ENCODE results near the gene LRRC37A. TPM values are rescaled to one million over a fixed set of nuclear protein-coding genes. Genes with fewer than 3 reads are reported as not detected.
"Not testable (repeated sequence)": the region's sequence is repeated elsewhere in the genome, so short reads cannot be mapped to it uniquely, and the experiment has no call there.

Gene LRRC37A
- total and polyA plus RNA-seq, 9 of the 15 experiments (the other 6 are each of a cell fraction or from before 2014, with no cell fraction given): 0.14 to 3.1 (median 1.8) TPM

GRCh38 chr17:46348345-46348744 lies 53.4 kb downstream of the LRRC37A start:
- H3K4me3 ChIP-seq; H3K9me1 ChIP-seq (ENCODE audit: control insufficient read depth, insufficient read depth, low read length); intact Hi-C loops (cut with micrococcal nuclease); CTCF ChIA-PET (ENCODE audit: low intra/inter-chr PET ratio); POLR2A ChIA-PET; in situ Hi-C loops (cut with MboI); H3K4me2 ChIP-seq (ENCODE audit: insufficient read depth, low read length); H3K36me3 ChIP-seq (ENCODE audit: control insufficient read depth, insufficient read depth, low read length); H3K9me3 ChIP-seq (replicated peaks; ENCODE audit: control insufficient read depth, insufficient read depth, low read depth, low read length); H4K20me1 ChIP-seq (replicated peaks; ENCODE audit: control insufficient read depth, insufficient read depth, low read length); ATAC-seq; H2AFZ ChIP-seq (ENCODE audit: low read depth, low read length); DNase-seq (ENCODE audit: extremely low read depth in 1 of 4, low spot score in 3 of 4); H3K27ac ChIP-seq (ENCODE audit: extremely low read depth, low read depth, low read length); H3K9ac ChIP-seq (ENCODE audit: insufficient read depth in 1 of 2, low read depth in 2 of 2, low read length in 2 of 2); H3K4me1 ChIP-seq (replicated peaks in 1 of 2; ENCODE audit: control insufficient read depth in 2 of 2, insufficient read depth in 2 of 2, low read length in 2 of 2); H3K27me3 ChIP-seq (ENCODE audit: control insufficient read depth in 2 of 2, insufficient read depth in 2 of 2, low read length in 2 of 2); H3K79me2 ChIP-seq (ENCODE audit: control insufficient read depth, insufficient read depth, low read length); BruUV-seq (replicated peaks); FAIRE-seq: not testable (repeated sequence)
- no CpG with 5 or more reads among the region's 2 CpGs for WGBS (ENCODE audit: insufficient coverage, low coverage, missing lambda C conversion rate)

- DNase-seq (ENCODE audit: extremely low read depth in 1 of 4, low spot score in 3 of 4); H3K4me3 ChIP-seq; H3K27ac ChIP-seq (ENCODE audit: extremely low read depth, low read depth, low read length); intact Hi-C loops (cut with micrococcal nuclease); CTCF ChIA-PET (ENCODE audit: low intra/inter-chr PET ratio); H3K27me3 ChIP-seq (ENCODE audit: control insufficient read depth in 2 of 2, insufficient read depth in 2 of 2, low read length in 2 of 2); BruUV-seq (replicated peaks); POLR2A ChIA-PET; H3K9me1 ChIP-seq (ENCODE audit: control insufficient read depth, insufficient read depth, low read length); ATAC-seq; in situ Hi-C loops (cut with MboI); H3K79me2 ChIP-seq (ENCODE audit: control insufficient read depth, insufficient read depth, low read length); H2AFZ ChIP-seq (ENCODE audit: low read depth, low read length); H4K20me1 ChIP-seq (replicated peaks; ENCODE audit: control insufficient read depth, insufficient read depth, low read length); H3K4me1 ChIP-seq (replicated peaks in 1 of 2; ENCODE audit: control insufficient read depth in 2 of 2, insufficient read depth in 2 of 2, low read length in 2 of 2); H3K9me3 ChIP-seq (replicated peaks; ENCODE audit: control insufficient read depth, insufficient read depth, low read depth, low read length); FAIRE-seq; H3K9ac ChIP-seq (ENCODE audit: insufficient read depth in 1 of 2, low read depth in 2 of 2, low read length in 2 of 2); H3K36me3 ChIP-seq (ENCODE audit: control insufficient read depth, insufficient read depth, low read length); H3K4me2 ChIP-seq (ENCODE audit: insufficient read depth, low read length): not testable (repeated sequence)
- WGBS (ENCODE audit: insufficient coverage, low coverage, missing lambda C conversion rate): no CpG with 5 or more reads among the region's 1 CpG
These were observed 54.1 kb downstream of the LRRC37A start for GRCh38 chr17:46349060-46349459.

GRCh38 chr17:46353856-46354255 lies 58.9 kb downstream of the LRRC37A start:
- peak; percentile 65; the same call in 2 of the 3 replicates for ATAC-seq
- H3K4me1 ChIP-seq (replicated peaks in 1 of 2; ENCODE audit: control insufficient read depth in 2 of 2, insufficient read depth in 2 of 2, low read length in 2 of 2); H3K79me2 ChIP-seq (ENCODE audit: control insufficient read depth, insufficient read depth, low read length); H3K4me2 ChIP-seq (ENCODE audit: insufficient read depth, low read length); H2AFZ ChIP-seq (ENCODE audit: low read depth, low read length); FAIRE-seq; DNase-seq (ENCODE audit: extremely low read depth in 1 of 4, low spot score in 3 of 4); POLR2A ChIA-PET; H3K9me3 ChIP-seq (replicated peaks; ENCODE audit: control insufficient read depth, insufficient read depth, low read depth, low read length); H3K27me3 ChIP-seq (ENCODE audit: control insufficient read depth in 2 of 2, insufficient read depth in 2 of 2, low read length in 2 of 2); H3K27ac ChIP-seq (ENCODE audit: extremely low read depth, low read depth, low read length); BruUV-seq (replicated peaks); H3K9ac ChIP-seq (ENCODE audit: insufficient read depth in 1 of 2, low read depth in 2 of 2, low read length in 2 of 2); H3K9me1 ChIP-seq (ENCODE audit: control insufficient read depth, insufficient read depth, low read length); H4K20me1 ChIP-seq (replicated peaks; ENCODE audit: control insufficient read depth, insufficient read depth, low read length); intact Hi-C loops (cut with micrococcal nuclease); CTCF ChIA-PET (ENCODE audit: low intra/inter-chr PET ratio); H3K36me3 ChIP-seq (ENCODE audit: control insufficient read depth, insufficient read depth, low read length); H3K4me3 ChIP-seq: not testable (repeated sequence)
- WGBS (ENCODE audit: insufficient coverage, low coverage, missing lambda C conversion rate): no CpG with 5 or more reads among the region's 4 CpGs
- in situ Hi-C loops (cut with MboI): loop anchor here (25.0 kb wide), 1 partner anchor 92 kb away; no protein-coding TSS in a partner anchor

DNA sequence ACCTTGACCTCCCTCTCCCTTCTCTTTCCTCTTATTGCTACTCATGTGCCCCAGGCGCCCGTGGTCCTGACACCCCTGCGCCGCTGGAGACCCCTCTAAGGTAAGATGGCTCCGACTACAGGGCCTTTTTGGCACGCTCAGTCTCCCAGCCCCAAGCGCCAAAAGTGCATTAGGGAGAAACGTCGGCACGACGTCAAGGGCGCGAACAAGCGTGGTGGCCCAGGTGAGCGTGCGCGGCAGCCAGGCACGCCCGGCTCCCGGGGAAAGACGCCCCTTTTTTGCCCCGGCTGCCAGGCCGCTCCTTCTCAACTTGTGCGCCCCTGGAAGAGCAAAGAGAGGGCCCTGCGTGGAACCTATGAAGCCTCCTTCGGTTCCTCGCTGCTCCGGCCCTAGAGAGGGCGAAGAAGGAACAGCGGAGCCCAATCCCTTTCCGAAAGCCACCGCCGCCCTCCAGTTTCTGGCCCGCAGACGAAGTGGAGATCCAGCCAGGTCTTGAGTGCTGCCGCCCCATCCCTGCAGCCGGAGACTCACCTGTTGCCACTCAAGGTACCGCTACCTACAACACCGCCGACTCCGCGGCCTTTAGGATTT lies 66.3 kb downstream of the LRRC37A start:
- DNase-seq (ENCODE audit: extremely low read depth in 1 of 4, low spot score in 3 of 4); FAIRE-seq; H4K20me1 ChIP-seq (replicated peaks; ENCODE audit: control insufficient read depth, insufficient read depth, low read length); BruUV-seq (replicated peaks); CTCF ChIA-PET (ENCODE audit: low intra/inter-chr PET ratio); H3K27me3 ChIP-seq (ENCODE audit: control insufficient read depth in 2 of 2, insufficient read depth in 2 of 2, low read length in 2 of 2); POLR2A ChIA-PET; H3K27ac ChIP-seq (ENCODE audit: extremely low read depth, low read depth, low read length); H3K79me2 ChIP-seq (ENCODE audit: control insufficient read depth, insufficient read depth, low read length); H3K9me1 ChIP-seq (ENCODE audit: control insufficient read depth, insufficient read depth, low read length); H3K4me1 ChIP-seq (replicated peaks in 1 of 2; ENCODE audit: control insufficient read depth in 2 of 2, insufficient read depth in 2 of 2, low read length in 2 of 2); H3K9ac ChIP-seq (ENCODE audit: insufficient read depth in 1 of 2, low read depth in 2 of 2, low read length in 2 of 2); H3K9me3 ChIP-seq (replicated peaks; ENCODE audit: control insufficient read depth, insufficient read depth, low read depth, low read length); H3K4me3 ChIP-seq; H2AFZ ChIP-seq (ENCODE audit: low read depth, low read length); H3K4me2 ChIP-seq (ENCODE audit: insufficient read depth, low read length); intact Hi-C loops (cut with micrococcal nuclease); H3K36me3 ChIP-seq (ENCODE audit: control insufficient read depth, insufficient read depth, low read length): not testable (repeated sequence)
- in situ Hi-C loops (cut with MboI): loop anchor here (25.0 kb wide), 1 partner anchor 99 kb away; no protein-coding TSS in a partner anchor
- no CpG with 5 or more reads among the region's 42 CpGs for WGBS (ENCODE audit: insufficient coverage, low coverage, missing lambda C conversion rate)
- peak; percentile 71 for ATAC-seq

Data from K562 (cell line).